A673 (cell line): ENCODE measurements around the gene TCF7L2. TPM values are rescaled to one million over a fixed set of nuclear protein-coding genes. Genes with fewer than 3 reads are reported as not detected.

ENCODE experiments used
- BruUV-seq: library from RNA; stranded (reverse); fragments of 400-500 nt; replicated peaks from 2 replicates; lab custom pipeline; 2021; lab: Mats Ljungman, UMichigan
- CTCF ChIA-PET: fragments of 300-600 bp; sonication (Branson Sonifier 250); formaldehyde crosslinking; loops from one replicate; lab custom pipeline; 2022; ENCODE audit warnings: antibody characterized with exemption; lab: Charles Lee
- POLR2A ChIA-PET: fragments of 300-600 bp; sonication (Branson Sonifier 250); formaldehyde crosslinking; loops from one replicate; lab custom pipeline; 2022; ENCODE audit warnings: antibody characterized with exemption; ENCODE audit not compliant: low non-redundant PET; lab: Charles Lee
- DNase-seq: peaks from one replicate; pipeline ENCODE4 v3.0.0-alpha.2; 2015; ENCODE audit warnings: low spot score
- H3K27ac ChIP-seq: fragments of 200-600 bp; sonication (generic); 2 replicates; pipeline ENCODE4 v1.5.1; 2016; ENCODE audit warnings: mixed run types, low read depth, mild to moderate bottlenecking, mixed read lengths, antibody characterized with exemption, low read length; ENCODE audit not compliant: poor library complexity, severe bottlenecking
- H3K27me3 ChIP-seq: fragments of 200-600 bp; sonication (generic); replicated peaks from 2 replicates; pipeline ENCODE4 v1.6.1; 2017; ENCODE audit warnings: mixed run types, low read depth, mild to moderate bottlenecking, mixed read lengths, antibody characterized with exemption, low read length; ENCODE audit not compliant: insufficient read depth, poor library complexity
- H3K36me3 ChIP-seq: fragments of 200-600 bp; sonication (generic); 2 replicates; pipeline ENCODE4 v1.6.1; 2016; ENCODE audit warnings: mixed run types, mild to moderate bottlenecking, mixed read lengths, antibody characterized with exemption, low read length; ENCODE audit not compliant: insufficient read depth, poor library complexity, severe bottlenecking
- H3K4me1 ChIP-seq: fragments of 200-600 bp; sonication (generic); 2 replicates; pipeline ENCODE4 v1.6.1; 2017; ENCODE audit warnings: mixed run types, mild to moderate bottlenecking, mixed read lengths, antibody characterized with exemption, low read length; ENCODE audit not compliant: insufficient read depth, poor library complexity, severe bottlenecking
- H3K4me3 ChIP-seq: fragments of 200-600 bp; sonication (generic); 2 replicates; pipeline ENCODE4 v1.5.1; 2016; ENCODE audit warnings: low read depth, mixed run types, mild to moderate bottlenecking, mixed read lengths, low read length; ENCODE audit not compliant: poor library complexity, severe bottlenecking
- H3K9me3 ChIP-seq: fragments of 200-600 bp; sonication (generic); 2 replicates; pipeline ENCODE4 v1.6.1; 2016; ENCODE audit warnings: mixed run types, low read depth, mild to moderate bottlenecking, mixed read lengths, antibody characterized with exemption, low read length; ENCODE audit not compliant: poor library complexity, severe bottlenecking
- EZH2 ChIP-seq: fragments of 200-600 bp; sonication (generic); IDR thresholded peaks from 2 replicates; pipeline ENCODE4 v1.6.1; 2017; ENCODE audit warnings: borderline replicate concordance, low read depth, mild to moderate bottlenecking, mixed read lengths, antibody characterized with exemption, low read length; ENCODE audit not compliant: poor library complexity, severe bottlenecking
- intact Hi-C: fragments of 100-400 bp; cut with micrococcal nuclease; formaldehyde crosslinking; loops from one replicate; pipeline ENCODE4 v1.10.0; 2022; ENCODE audit not compliant: unreplicated experiment
- total RNA-seq: library from RNA; stranded (reverse); gene quantifications from 2 replicates; pipeline ENCODE4 v1.2.3, GENCODE V29; 2021
- TF ChIP-seq, protein P1 (sequence below): fragments of 300-800, 200-600 bp; sonication (generic); conservative IDR thresholded peaks from 2 replicates; pipeline ENCODE4 v1.5.1; 2017; ENCODE audit warnings: low read depth, mild to moderate bottlenecking, antibody characterized with exemption, low read length, moderate library complexity, mixed read lengths

The TCF7L2 gene
- total RNA-seq, 1 experiment from 2014 or later: 16.8 TPM

DNA sequence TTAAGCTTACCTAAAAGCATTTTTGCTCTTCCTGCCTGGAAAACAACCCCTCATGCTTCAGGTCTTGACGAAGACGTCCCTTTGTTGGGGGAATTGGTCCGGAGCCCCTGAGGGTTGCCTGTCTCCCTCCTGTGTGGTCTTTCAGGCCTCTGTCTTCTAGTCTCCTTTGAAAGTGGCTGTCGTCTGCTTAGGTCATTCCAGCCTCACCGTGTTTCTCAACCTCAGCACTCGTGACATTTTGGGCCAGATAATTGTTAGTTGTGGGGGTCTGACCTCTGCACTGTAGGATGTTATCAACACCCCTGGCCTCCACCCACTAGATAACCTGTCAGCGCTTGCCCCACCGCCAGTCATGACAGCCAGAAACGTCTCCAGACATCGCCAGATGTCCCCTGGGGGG lies 219.1 kb downstream of the TCF7L2 start:
- Histone ChIP-seq H3K4me1 (no peaks in the 10 kb centered on the region), H3K27me3 (no peaks in the 10 kb centered on the region), H3K9me3 (no peaks in the 10 kb centered on the region), H3K36me3 (no peaks in the 10 kb centered on the region), H3K4me3 (no peak overlapping the region), H3K27ac (no peak overlapping the region)
- intact Hi-C loops: no loop called here
- CTCF ChIA-PET: no interaction called here
- BruUV-seq: no TSS peak
- POLR2A ChIA-PET: no interaction called here
- DNase-seq: no peak
- TF ChIP-seq, protein P1, sequence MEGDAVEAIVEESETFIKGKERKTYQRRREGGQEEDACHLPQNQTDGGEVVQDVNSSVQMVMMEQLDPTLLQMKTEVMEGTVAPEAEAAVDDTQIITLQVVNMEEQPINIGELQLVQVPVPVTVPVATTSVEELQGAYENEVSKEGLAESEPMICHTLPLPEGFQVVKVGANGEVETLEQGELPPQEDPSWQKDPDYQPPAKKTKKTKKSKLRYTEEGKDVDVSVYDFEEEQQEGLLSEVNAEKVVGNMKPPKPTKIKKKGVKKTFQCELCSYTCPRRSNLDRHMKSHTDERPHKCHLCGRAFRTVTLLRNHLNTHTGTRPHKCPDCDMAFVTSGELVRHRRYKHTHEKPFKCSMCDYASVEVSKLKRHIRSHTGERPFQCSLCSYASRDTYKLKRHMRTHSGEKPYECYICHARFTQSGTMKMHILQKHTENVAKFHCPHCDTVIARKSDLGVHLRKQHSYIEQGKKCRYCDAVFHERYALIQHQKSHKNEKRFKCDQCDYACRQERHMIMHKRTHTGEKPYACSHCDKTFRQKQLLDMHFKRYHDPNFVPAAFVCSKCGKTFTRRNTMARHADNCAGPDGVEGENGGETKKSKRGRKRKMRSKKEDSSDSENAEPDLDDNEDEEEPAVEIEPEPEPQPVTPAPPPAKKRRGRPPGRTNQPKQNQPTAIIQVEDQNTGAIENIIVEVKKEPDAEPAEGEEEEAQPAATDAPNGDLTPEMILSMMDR: no peak
- TF ChIP-seq EZH2: no peak

DNA sequence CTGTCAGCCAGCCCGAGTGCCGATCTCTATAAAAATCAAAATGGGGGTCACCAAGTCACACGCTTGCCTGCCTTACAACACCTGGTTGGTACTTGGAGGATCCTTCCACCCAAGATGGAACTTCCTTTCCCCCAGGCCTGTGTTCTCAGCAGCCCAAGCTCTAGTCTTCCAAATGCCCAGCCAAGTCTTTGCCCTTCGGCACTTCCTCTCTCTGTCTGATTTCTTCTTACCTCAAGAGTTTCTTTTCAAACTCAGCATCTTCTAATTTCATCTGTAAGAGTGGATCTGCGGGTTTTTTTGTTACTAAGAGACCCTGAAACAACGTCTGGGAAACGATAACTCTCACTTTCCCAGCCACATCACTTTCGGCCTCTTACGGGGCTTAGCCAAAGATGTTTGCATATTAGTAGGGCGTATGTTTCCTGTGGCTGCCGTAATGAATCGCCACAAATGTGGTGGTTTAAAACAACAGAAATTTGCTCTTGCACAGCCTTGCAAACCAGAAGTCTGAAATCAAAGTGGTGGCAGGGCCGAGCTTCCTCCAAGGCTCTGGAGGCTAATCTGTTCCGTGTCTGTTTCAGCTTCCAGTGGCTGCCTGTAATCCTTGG lies 219.9 kb downstream of the TCF7L2 start:
- Histone ChIP-seq H3K27me3 (no peaks in the 10 kb centered on the region), H3K9me3 (no peaks in the 10 kb centered on the region), H3K4me1 (no peaks in the 10 kb centered on the region), H3K36me3 (no peaks in the 10 kb centered on the region), H3K27ac (no peak overlapping the region), H3K4me3 (no peak overlapping the region)
- ChIA-PET CTCF (no interaction called here), POLR2A (no interaction called here)
- no TSS peak for BruUV-seq
- TF ChIP-seq, protein P1: no peak
- no peak for TF ChIP-seq EZH2
- DNase-seq: no peak
- intact Hi-C loops: no loop called here

DNA sequence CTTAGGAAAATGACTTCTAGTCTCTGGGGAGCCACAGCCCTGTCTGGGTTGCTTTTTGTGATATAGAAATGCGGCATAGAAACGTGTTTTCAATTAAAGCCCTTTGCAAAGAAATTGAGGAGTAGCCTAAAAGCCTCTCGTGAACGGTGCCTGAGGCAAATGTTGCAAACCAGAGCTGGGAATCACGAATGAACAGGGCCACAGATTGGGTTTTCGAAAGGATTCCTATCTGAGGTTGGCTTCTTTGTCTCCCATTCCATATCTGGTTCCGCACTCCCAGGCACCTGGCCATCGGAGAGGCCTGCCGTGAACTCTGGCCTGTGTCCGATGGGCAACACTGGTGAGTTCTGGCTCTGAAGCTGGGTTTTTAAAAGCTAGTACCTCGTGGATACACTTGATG lies 221.6 kb downstream of the TCF7L2 start:
- BruUV-seq: no TSS peak
- TF ChIP-seq, protein P1: no peak
- TF ChIP-seq EZH2: no peak
- ChIA-PET POLR2A (no interaction called here), CTCF (no interaction called here)
- no peak overlapping the region for H3K27ac ChIP-seq
- no peak overlapping the region for H3K4me3 ChIP-seq
- no peak for DNase-seq
- no peaks in the 10 kb centered on the region for H3K27me3 ChIP-seq
- intact Hi-C loops: no loop called here
- H3K9me3 ChIP-seq: no peaks in the 10 kb centered on the region
- no peaks in the 10 kb centered on the region for H3K4me1 ChIP-seq
- H3K36me3 ChIP-seq: no peaks in the 10 kb centered on the region
